HepG2 (cell line): Measurements from ENCODE around the gene MYPN. TPM values are rescaled to one million over a fixed set of nuclear protein-coding genes. Genes with fewer than 3 reads are reported as not detected.

ENCODE experiments used
- ATAC-seq: fragments of 200-7000 bp; cut with Tn5 transposase; 3 replicates; pipeline ENCODE4 v1.9.1; 2020; ENCODE audit warnings: mild to moderate bottlenecking, moderate library complexity
- BruUV-seq: library from RNA; stranded (reverse); fragments of 400-500 nt; replicated peaks from 2 replicates; lab custom pipeline; 2021; lab: Mats Ljungman, UMichigan
- CTCF ChIA-PET: fragments of 300-600 bp; formaldehyde crosslinking; extraction: SDS; loops from one replicate; lab custom pipeline; 2021; ENCODE audit warnings: low total read pairs, inconsistent platforms, low intra/inter-chr PET ratio; lab: Yijun Ruan, JAX
- POLR2A ChIA-PET: fragments of 350-600 bp; sonication (Branson Sonifier 250); formaldehyde crosslinking; loops from one replicate; lab custom pipeline; 2020; ENCODE audit warnings: antibody characterized with exemption, inconsistent platforms; lab: Yijun Ruan, JAX
- DNase-seq: peaks from one replicate; pipeline ENCODE4 v3.0.0-alpha.2; 2015; ENCODE audit warnings: low spot score
- FAIRE-seq: peaks from 3 replicates; lab custom pipeline; 2011; peaks lifted over from hg19 to GRCh38; lab: Jason Lieb, UNC
- H2AFZ ChIP-seq: one replicate; pipeline ENCODE4 v1.6.1; 2011; ENCODE audit warnings: low read length, inconsistent platforms
- H3K27ac ChIP-seq: fragments of 300-600 bp; 3 replicates; pipeline ENCODE4 v1.8.0; 2011; ENCODE audit warnings: mixed run types, mild to moderate bottlenecking, mixed read lengths, low read length, inconsistent platforms; ENCODE audit not compliant: insufficient read depth; ENCODE audit errors: extremely low read length
- H3K27me3 ChIP-seq, 2 experiments: fragments of 200-600 bp in 1 of 2; 2 replicates in 1 of 2; 3 replicates in 1 of 2; pipeline versions ENCODE4 v1.6.0 to v1.8.0; 2011; ENCODE audit warnings: low read length in 2 of 2, mild to moderate bottlenecking in 2 of 2, moderate library complexity in 2 of 2, inconsistent platforms in 1 of 2; ENCODE audit not compliant: insufficient read depth in 2 of 2, control insufficient read depth in 1 of 2
- H3K36me3 ChIP-seq, 2 experiments: fragments of 200-600 bp in 1 of 2; replicated peaks in 1 of 2; 2 replicates in 1 of 2; 3 replicates in 1 of 2; pipeline versions ENCODE4 v1.5.1 to v1.8.0; 2011; ENCODE audit warnings: low read length in 2 of 2, inconsistent platforms in 1 of 2; ENCODE audit not compliant: insufficient read depth in 2 of 2, control insufficient read depth in 1 of 2
- H3K4me1 ChIP-seq: 2 replicates; pipeline ENCODE4 v1.5.1; 2012; ENCODE audit warnings: low read length, inconsistent platforms; ENCODE audit not compliant: insufficient read depth
- H3K4me2 ChIP-seq: 2 replicates; pipeline ENCODE4 v1.6.0; 2011; ENCODE audit warnings: low read depth, low read length, inconsistent platforms
- H3K4me3 ChIP-seq, 3 experiments: fragments of 200-600 bp in 1 of 3; sonication (generic), shearing (Covaris generic) in 1 of 3; replicated peaks in 1 of 3; 2 replicates each; pipeline ENCODE4 v1.5.1; 2011 to 2016; ENCODE audit warnings: low read length in 3 of 3, inconsistent platforms in 2 of 3, low read depth in 2 of 3, mild to moderate bottlenecking in 2 of 3, control low read depth in 1 of 3, mixed read lengths in 1 of 3; ENCODE audit not compliant: insufficient read depth in 1 of 3
- H3K79me2 ChIP-seq: one replicate; pipeline ENCODE4 v1.6.1; 2011; ENCODE audit warnings: low read length, inconsistent platforms; ENCODE audit not compliant: insufficient read depth
- H3K9ac ChIP-seq: 2 replicates; pipeline ENCODE4 v1.6.0; 2011; ENCODE audit warnings: mild to moderate bottlenecking, low read depth, low read length, inconsistent platforms; ENCODE audit not compliant: insufficient read depth
- H3K9me3 ChIP-seq: 2 replicates; pipeline ENCODE4 v1.5.1; 2012; ENCODE audit warnings: mild to moderate bottlenecking, low read length
- H4K20me1 ChIP-seq: 2 replicates; pipeline ENCODE4 v1.6.0; 2011; ENCODE audit warnings: inconsistent platforms, mild to moderate bottlenecking, low read length, moderate library complexity; ENCODE audit not compliant: insufficient read depth
- MZF1 ChIP-seq: sonication (generic); formaldehyde crosslinking; IDR thresholded peaks from 2 replicates; pipeline ENCODE4 v1.8.1; 2023; ENCODE audit warnings: mild to moderate bottlenecking, missing genetic modification reagents, borderline replicate concordance
- NFRKB ChIP-seq: fragments of 450-650 bp; IDR thresholded peaks from 2 replicates; pipeline ENCODE4 v1.6.1; 2017
- ZBTB10 ChIP-seq: sonication (generic); formaldehyde crosslinking; IDR thresholded peaks from 2 replicates; pipeline ENCODE4 v1.4.0; 2020; ENCODE audit warnings: missing genetic modification reagents, borderline replicate concordance
- ZNF17 ChIP-seq: sonication (generic); formaldehyde crosslinking; IDR thresholded peaks from 2 replicates; pipeline ENCODE4 v1.5.0; 2020; ENCODE audit warnings: mild to moderate bottlenecking, missing genetic modification reagents
- ZNF253 ChIP-seq: sonication (generic); formaldehyde crosslinking; IDR thresholded peaks from 2 replicates; pipeline ENCODE4 v1.8.0; 2022; ENCODE audit warnings: mild to moderate bottlenecking, missing genetic modification reagents, borderline replicate concordance
- ZNF337 ChIP-seq: sonication (generic); formaldehyde crosslinking; IDR thresholded peaks from 2 replicates; pipeline ENCODE4 v1.5.1; 2020; ENCODE audit warnings: missing genetic modification reagents, low read depth, mild to moderate bottlenecking, borderline replicate concordance
- ZNF598 ChIP-seq: sonication (generic); formaldehyde crosslinking; IDR thresholded peaks from 2 replicates; pipeline ENCODE4 v1.5.1; 2020; ENCODE audit warnings: mild to moderate bottlenecking, missing genetic modification reagents, borderline replicate concordance
- WGBS: methylation state at CpG from one replicate; pipeline ENCODE4 v1.1.6; 2017; ENCODE audit warnings: low lambda C conversion rate; 5-methylcytosine and 5-hydroxymethylcytosine counted together
- in situ Hi-C: cut with HindIII; loops from 2 replicates; pipeline ENCODE4 v1.10.0; 2017; ENCODE audit warnings: low pct_unique_long_range_greater_than_20kb; ENCODE audit not compliant: extremely low pct_ligation_motif_present
- intact Hi-C: fragments of 100-400 bp; cut with micrococcal nuclease; formaldehyde crosslinking; loops from one replicate; pipeline ENCODE4 v1.10.0; 2022; ENCODE audit not compliant: unreplicated experiment
- polyA plus RNA-seq, 8 experiments: library from polyadenylated mRNA; depleted of rRNA in 3 of 8; stranded (reverse) in 7 of 8; unstranded in 1 of 8; fragments of >200 nt; fragmentation: Illumina TruSeq in 4 of 8; extraction: Trizol in 4 of 8; gene quantifications; 2 replicates each; pipeline versions ENCODE4 v1.2.1 to v1.2.3, GENCODE V29; 2011 to 2016; ENCODE audit warnings: low read depth in 4 of 8, missing spikeins in 1 of 8, mixed read lengths in 1 of 8; ENCODE audit not compliant: insufficient read depth in 1 of 8
- total RNA-seq, 5 experiments: library from RNA; depleted of rRNA; stranded (reverse); fragments of >200 nt; fragmentation: Illumina TruSeq; extraction: Trizol; gene quantifications; 2 replicates each; pipeline ENCODE4 v1.2.3, GENCODE V29; 2016; ENCODE audit warnings: low read depth in 1 of 5

MYPN gene
- total and polyA plus RNA-seq, 2 of the 13 experiments (the other 11 are each of a cell fraction or from before 2014, with no cell fraction given), result not detected

- TF ChIP-seq ZBTB10 (CRISPR knock-in tag), result no peak
Observed at GRCh38 chr10:68087685-68088401, 21.4 kb upstream of the MYPN start (continued).

- no TSS peak for BruUV-seq
- no peak overlapping the region for H3K27ac ChIP-seq
- WGBS, result 35% methylated on average over 4 of the region's 4 CpGs
- H3K4me2 ChIP-seq, result no peak overlapping the region
- TF ChIP-seq MZF1 (no peak), ZNF337 (CRISPR knock-in tag) (no peak), ZNF598 (CRISPR knock-in tag) (no peak), NFRKB (no peak), ZNF253 (no peak), ZNF17 (CRISPR knock-in tag) (no peak)
- H2AFZ ChIP-seq, result no peak overlapping the region
- H4K20me1 ChIP-seq, result no peaks in the 10 kb centered on the region
- H3K36me3 ChIP-seq, result no peaks in the 10 kb centered on the region
- no peak overlapping the region for H3K4me3 ChIP-seq
- H3K79me2 ChIP-seq, result no peaks in the 10 kb centered on the region
- DNase-seq (no peak), FAIRE-seq (no peak), ATAC-seq (no peak)
- H3K27me3 ChIP-seq, result peaks cover 0 to 4% of the 10 kb centered on the region in 2 experiments; a peak in 1 of 5 replicates
- in situ Hi-C loops (loop anchor here (10.0 kb wide), 1 partner anchor 116 kb away; no protein-coding TSS in a partner anchor), intact Hi-C loops (no loop called here)
- ChIA-PET CTCF (no interaction called here), POLR2A (no interaction called here)
- H3K9ac ChIP-seq, result no peak overlapping the region
- H3K9me3 ChIP-seq, result no peaks in the 10 kb centered on the region
- H3K4me1 ChIP-seq, result no peaks in the 10 kb centered on the region
Observed at GRCh38 chr10:68088740-68089139, 20.5 kb upstream of the MYPN start.
